H9 (cell line): Measurements from ENCODE around the gene TMEM45B. TPM values are rescaled to one million over a fixed set of nuclear protein-coding genes. Genes with fewer than 3 reads are reported as not detected.

Experiments used
- DNase-seq: peaks from one replicate; pipeline ENCODE4 v3.0.0-alpha.2; 2017
- H2AFZ ChIP-seq: one replicate; pipeline ENCODE4 v1.6.1; 2013; ENCODE audit warnings: mild to moderate bottlenecking, low read length, control low read depth, moderate library complexity
- H2AK5ac ChIP-seq: 2 replicates; pipeline ENCODE4 v1.6.1; 2013; ENCODE audit warnings: low read length, control low read depth, mixed read lengths; ENCODE audit not compliant: insufficient read length
- H2BK120ac ChIP-seq: one replicate; pipeline ENCODE4 v1.6.1; 2013; ENCODE audit warnings: low read depth, mild to moderate bottlenecking, low read length, control low read depth, inconsistent platforms; ENCODE audit not compliant: poor library complexity, severe bottlenecking
- H2BK12ac ChIP-seq: 2 replicates; pipeline ENCODE4 v1.6.1; 2013; ENCODE audit warnings: low read length, control low read depth, mixed read lengths, low read depth; ENCODE audit not compliant: insufficient read length
- H2BK15ac ChIP-seq: 2 replicates; pipeline ENCODE4 v1.6.1; 2013; ENCODE audit warnings: low read depth, low read length, control low read depth
- H2BK20ac ChIP-seq: one replicate; pipeline ENCODE4 v1.6.1; 2013; ENCODE audit warnings: low read depth, mild to moderate bottlenecking, low read length, control low read depth, inconsistent platforms; ENCODE audit not compliant: poor library complexity, severe bottlenecking
- H2BK5ac ChIP-seq: 2 replicates; pipeline ENCODE4 v1.6.1; 2013; ENCODE audit warnings: low read length, control low read depth, mixed read lengths; ENCODE audit not compliant: insufficient read length
- H3K14ac ChIP-seq: 2 replicates; pipeline ENCODE4 v1.6.1; 2013; ENCODE audit warnings: low read length, control low read depth; ENCODE audit not compliant: insufficient read depth
- H3K18ac ChIP-seq: 2 replicates; pipeline ENCODE4 v1.6.1; 2013; ENCODE audit warnings: low read depth, mild to moderate bottlenecking, mixed read lengths, low read length, control low read depth; ENCODE audit not compliant: insufficient read length
- H3K23ac ChIP-seq: 2 replicates; pipeline ENCODE4 v1.6.1; 2013; ENCODE audit warnings: low read length, control low read depth, mixed read lengths, low read depth; ENCODE audit not compliant: insufficient read length
- H3K23me2 ChIP-seq: 2 replicates; pipeline ENCODE4 v1.6.1; 2013; ENCODE audit warnings: low read depth, mild to moderate bottlenecking, mixed read lengths, low read length, control low read depth; ENCODE audit not compliant: insufficient read length, poor library complexity, severe bottlenecking
- H3K27ac ChIP-seq: 2 replicates; pipeline ENCODE4 v1.5.1; 2013; ENCODE audit warnings: low read length, control low read depth, mixed read lengths, low read depth; ENCODE audit not compliant: insufficient read length
- H3K27me3 ChIP-seq: 2 replicates; pipeline ENCODE4 v1.6.1; 2013; ENCODE audit warnings: low read length, control low read depth, inconsistent platforms; ENCODE audit not compliant: insufficient read depth
- H3K4ac ChIP-seq: 2 replicates; pipeline ENCODE4 v1.6.1; 2013; ENCODE audit warnings: low read depth, mild to moderate bottlenecking, control low read depth, inconsistent platforms, low read length, moderate library complexity
- H3K4me1 ChIP-seq: 2 replicates; pipeline ENCODE4 v1.6.1; 2013; ENCODE audit warnings: low read length, control low read depth, inconsistent platforms; ENCODE audit not compliant: insufficient read depth
- H3K4me2 ChIP-seq: 2 replicates; pipeline ENCODE4 v1.6.1; 2013; ENCODE audit warnings: low read length, control low read depth, mixed read lengths; ENCODE audit not compliant: insufficient read length, insufficient read depth
- H3K56ac ChIP-seq: 2 replicates; pipeline ENCODE4 v1.6.1; 2013; ENCODE audit warnings: low read depth, mild to moderate bottlenecking, mixed read lengths, low read length, control low read depth; ENCODE audit not compliant: insufficient read length
- H3K79me1 ChIP-seq: 2 replicates; pipeline ENCODE4 v1.6.1; 2013; ENCODE audit warnings: low read depth, mild to moderate bottlenecking, moderate library complexity, low read length, control low read depth, inconsistent platforms; ENCODE audit not compliant: insufficient read depth, poor library complexity, severe bottlenecking
- H3K79me2 ChIP-seq: 2 replicates; pipeline ENCODE4 v1.6.1; 2013; ENCODE audit warnings: low read length, control low read depth, inconsistent platforms; ENCODE audit not compliant: insufficient read depth
- H3K9ac ChIP-seq: 2 replicates; pipeline ENCODE4 v1.6.1; 2013; ENCODE audit warnings: low read length, control low read depth, mixed read lengths; ENCODE audit not compliant: insufficient read length; ENCODE audit errors: extremely low read depth
- H3K9me3 ChIP-seq: one replicate; pipeline ENCODE4 v1.6.1; 2013; ENCODE audit warnings: low read depth, low read length, inconsistent platforms; ENCODE audit not compliant: control insufficient read depth
- H3T11ph ChIP-seq: one replicate; pipeline ENCODE4 v1.6.1; 2013; ENCODE audit warnings: mild to moderate bottlenecking, low read length, control low read depth, inconsistent platforms
- H4K20me1 ChIP-seq: one replicate; pipeline ENCODE4 v1.6.1; 2013; ENCODE audit not compliant: control insufficient read depth, insufficient read length, insufficient read depth
- H4K5ac ChIP-seq: 2 replicates; pipeline ENCODE4 v1.6.1; 2013; ENCODE audit warnings: low read depth, mild to moderate bottlenecking, mixed read lengths, low read length, control low read depth; ENCODE audit not compliant: insufficient read length
- H4K8ac ChIP-seq: replicated peaks from 2 replicates; pipeline ENCODE4 v1.6.1; 2013; ENCODE audit warnings: low read length, control low read depth, mixed read lengths, low read depth; ENCODE audit not compliant: insufficient read length
- H4K91ac ChIP-seq: 2 replicates; pipeline ENCODE4 v1.6.1; 2013; ENCODE audit warnings: low read depth, mild to moderate bottlenecking, moderate library complexity, mixed read lengths, low read length, control low read depth; ENCODE audit not compliant: insufficient read length
- H3K27ac Mint-ChIP-seq, 3 experiments: 2 replicates in 2 of 3; 3 replicates in 1 of 3; pipeline ENCODE4 v1.8.0; 2020 to 2021; ENCODE audit warnings: mixed read lengths in 3 of 3, mild to moderate bottlenecking in 1 of 3, moderate library complexity in 1 of 3
- H3K27me3 Mint-ChIP-seq: 2 replicates; pipeline ENCODE4 v1.8.0; 2021; ENCODE audit warnings: low read depth, mild to moderate bottlenecking, moderate library complexity, mixed read lengths
- H3K36me3 Mint-ChIP-seq, 3 experiments: 2 replicates in 2 of 3; 3 replicates in 1 of 3; pipeline ENCODE4 v1.8.0; 2020 to 2021; ENCODE audit warnings: low read depth in 3 of 3, mixed read lengths in 3 of 3; ENCODE audit not compliant: insufficient read depth in 1 of 3
- H3K4me1 Mint-ChIP-seq, 2 experiments: 2 replicates each; pipeline ENCODE4 v1.8.0; 2020; ENCODE audit warnings: mixed read lengths in 2 of 2
- H3K4me3 Mint-ChIP-seq, 2 experiments: 2 replicates in 1 of 2; 3 replicates in 1 of 2; pipeline ENCODE4 v1.8.0; 2020 to 2021; ENCODE audit warnings: mild to moderate bottlenecking in 2 of 2, mixed read lengths in 2 of 2, moderate library complexity in 1 of 2
- H3K9me3 Mint-ChIP-seq, 2 experiments: 2 replicates in 1 of 2; 3 replicates in 1 of 2; pipeline ENCODE4 v1.8.0; 2020; ENCODE audit warnings: mild to moderate bottlenecking in 2 of 2, mixed read lengths in 2 of 2, moderate library complexity in 1 of 2
- CTCF ChIP-seq: fragments of 200-600 bp; sonication (generic); conservative IDR thresholded peaks from 3 replicates; pipeline ENCODE4 v1.8.0; 2021; ENCODE audit warnings: antibody characterized with exemption, mild to moderate bottlenecking
- WGBS: extraction: QIAGEN DNeasy Blood & Tissue Kit; methylation state at CpG from one replicate; pipeline ENCODE4 v1.1.7; 2013; ENCODE audit warnings: missing lambda C conversion rate, low lambda C conversion rate, mixed read lengths; ENCODE audit not compliant: insufficient read length; ENCODE audit errors: extremely low coverage; 5-methylcytosine and 5-hydroxymethylcytosine counted together
- total RNA-seq: library from RNA; stranded (reverse); gene quantifications from 2 replicates; pipeline ENCODE4 v1.2.1, GENCODE V29; 2021

TMEM45B gene
- total RNA-seq, 1 experiment from 2014 or later, result 0.70 TPM

DNA sequence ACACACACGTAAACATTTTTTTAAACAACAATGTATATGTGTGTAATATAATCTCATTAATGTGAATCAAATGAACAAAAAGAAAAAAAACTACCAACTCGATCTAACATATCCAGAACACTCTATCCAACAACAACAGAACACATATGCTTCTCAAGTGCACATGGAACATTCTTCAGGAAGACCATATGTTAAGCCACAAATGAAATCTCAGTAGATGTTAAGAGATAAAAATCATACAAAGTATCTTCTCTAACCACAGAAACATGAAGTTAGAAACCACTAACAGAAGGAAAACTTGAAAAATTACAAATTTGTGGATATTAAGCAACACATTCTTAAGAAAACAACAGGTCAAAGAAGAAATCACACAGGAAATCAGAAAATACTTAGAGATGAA lies 25.5 kb upstream of the TMEM45B start:
- Histone ChIP-seq H3K4me2 (no peak overlapping the region), H3K14ac (no peak overlapping the region), H3K79me1 (no peaks in the 10 kb centered on the region), H3K23me2 (no peaks in the 10 kb centered on the region), H2BK20ac (no peak overlapping the region), H3K27me3 (no peaks in the 10 kb centered on the region), H3K4me1 (no peaks in the 10 kb centered on the region), H4K8ac (no peak overlapping the region), H3K27ac (no peak overlapping the region), H3K56ac (no peak overlapping the region), H2BK15ac (no peak overlapping the region), H3K4ac (no peak overlapping the region), H3T11ph (no peak overlapping the region), H3K18ac (no peak overlapping the region), H2AFZ (no peak overlapping the region), H2BK5ac (no peak overlapping the region), H3K79me2 (no peaks in the 10 kb centered on the region), H2BK12ac (no peak overlapping the region), H4K20me1 (no peaks in the 10 kb centered on the region), H3K23ac (no peak overlapping the region), H2AK5ac (no peak overlapping the region), H2BK120ac (no peak overlapping the region), H3K9me3 (no peaks in the 10 kb centered on the region), H4K5ac (no peak overlapping the region), H4K91ac (no peak overlapping the region), H3K9ac (no peak overlapping the region)
- Mint-ChIP-seq H3K27ac (no peak overlapping the region), H3K27me3 (peaks cover 16% of the 10 kb centered on the region; the same call in 1 of the 2 replicates), H3K4me1 (no peaks in the 10 kb centered on the region), H3K4me3 (no peak overlapping the region), H3K36me3 (no peaks in the 10 kb centered on the region), H3K9me3 (peaks cover 8 to 12% of the 10 kb centered on the region in 2 experiments; a peak in 4 of 5 replicates)
- TF ChIP-seq CTCF, result no peak
- no CpG with 5 or more reads among the region's 2 CpGs for WGBS
- DNase-seq, result no peak
